Germinal center (tissue), 1 donor: ENCODE data around the gene STOX2.

Experiments
- DNase-seq: peaks from one replicate; pipeline ENCODE4 v3.0.0; 2012; ENCODE audit warnings: mixed read lengths, low spot score

Gene STOX2, protein sequence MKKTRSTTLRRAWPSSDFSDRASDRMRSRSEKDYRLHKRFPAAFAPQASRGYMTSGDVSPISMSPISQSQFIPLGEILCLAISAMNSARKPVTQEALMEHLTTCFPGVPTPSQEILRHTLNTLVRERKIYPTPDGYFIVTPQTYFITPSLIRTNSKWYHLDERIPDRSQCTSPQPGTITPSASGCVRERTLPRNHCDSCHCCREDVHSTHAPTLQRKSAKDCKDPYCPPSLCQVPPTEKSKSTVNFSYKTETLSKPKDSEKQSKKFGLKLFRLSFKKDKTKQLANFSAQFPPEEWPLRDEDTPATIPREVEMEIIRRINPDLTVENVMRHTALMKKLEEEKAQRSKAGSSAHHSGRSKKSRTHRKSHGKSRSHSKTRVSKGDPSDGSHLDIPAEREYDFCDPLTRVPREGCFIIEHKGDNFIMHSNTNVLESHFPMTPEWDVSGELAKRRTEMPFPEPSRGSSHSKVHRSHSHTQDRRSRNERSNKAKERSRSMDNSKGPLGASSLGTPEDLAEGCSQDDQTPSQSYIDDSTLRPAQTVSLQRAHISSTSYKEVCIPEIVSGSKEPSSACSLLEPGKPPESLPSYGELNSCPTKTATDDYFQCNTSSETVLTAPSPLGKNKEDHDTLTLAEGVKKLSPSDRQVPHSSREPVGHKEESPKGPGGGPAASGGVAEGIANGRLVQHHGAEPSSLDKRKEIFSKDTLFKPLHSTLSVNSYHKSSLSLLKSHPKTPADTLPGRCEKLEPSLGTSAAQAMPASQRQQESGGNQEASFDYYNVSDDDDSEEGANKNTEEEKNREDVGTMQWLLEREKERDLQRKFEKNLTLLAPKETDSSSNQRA (N-terminal part only)

DNA sequence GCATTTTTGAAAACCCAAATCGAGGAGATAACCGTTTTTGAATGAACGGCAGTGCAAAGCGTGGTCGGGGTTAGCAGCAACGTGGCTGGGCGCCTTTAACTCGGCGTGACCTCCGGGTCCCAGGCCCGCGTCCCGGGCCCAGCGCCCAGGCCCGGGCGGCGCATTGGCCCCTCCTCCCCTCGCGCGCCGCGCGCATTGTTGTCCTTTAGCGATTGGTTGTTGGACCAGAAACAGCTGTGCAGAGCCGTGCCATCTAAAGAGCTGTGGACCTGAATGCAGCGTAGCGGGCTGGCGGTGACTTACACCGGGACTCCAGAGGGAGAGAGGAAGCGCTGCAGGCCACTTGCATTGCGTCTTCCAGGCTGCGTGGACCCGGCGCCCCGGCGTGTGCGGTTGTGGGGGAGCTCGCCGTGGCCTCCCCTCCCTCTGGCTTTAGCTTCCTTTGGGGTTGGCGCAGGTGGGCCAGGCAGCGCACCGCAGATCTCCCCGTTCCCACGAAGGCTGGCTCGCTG, at the start of gene STOX2:
STOX2 (plus strand) TSS at position 227 of the 512 bp plus-strand sequence. CDS start 1,484 bp downstream, outside the sequence.
- DNase-seq = no peak

DNA sequence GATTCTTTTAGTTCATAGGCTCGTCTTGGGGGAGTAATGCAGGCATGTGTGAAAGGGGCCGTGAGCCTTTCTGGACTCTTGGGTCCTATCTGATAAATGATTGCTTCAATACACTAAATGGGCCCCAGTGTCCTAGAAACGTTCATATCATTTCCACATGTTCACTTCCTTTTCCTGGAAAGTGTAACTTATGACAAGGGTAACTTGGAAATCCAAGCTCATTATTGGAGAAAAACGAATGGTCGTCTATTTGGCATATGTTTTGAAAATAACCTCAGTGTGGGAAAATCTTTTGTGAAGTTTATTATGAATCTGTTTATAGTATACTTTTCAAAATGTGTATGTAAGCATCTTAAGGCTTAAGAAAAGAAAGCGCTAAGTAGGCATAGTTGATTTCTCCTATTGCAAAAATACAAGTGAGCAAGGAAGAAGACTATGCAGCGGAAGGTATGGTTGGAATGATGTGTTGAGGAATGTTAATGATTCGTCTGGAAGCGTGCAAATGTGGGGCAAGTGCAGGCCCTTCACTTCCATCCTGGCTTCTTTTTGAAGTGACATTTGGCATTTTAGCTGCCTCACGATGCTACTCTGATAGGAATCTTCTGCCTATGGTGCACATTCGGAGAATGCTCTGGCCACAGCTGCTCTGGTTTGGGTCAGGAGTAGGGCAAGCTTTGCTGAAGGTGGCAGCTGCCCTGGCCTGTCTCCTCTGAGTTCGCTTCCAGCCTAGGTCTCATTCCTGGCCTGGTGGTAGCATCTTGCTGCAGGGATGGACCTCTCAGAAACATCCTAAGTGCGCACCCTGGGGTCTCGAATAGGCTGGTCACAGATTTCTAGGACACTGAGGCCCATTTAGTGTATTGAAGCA, 49.5 kb upstream of the STOX2 start:
- no peak for DNase-seq

DNA sequence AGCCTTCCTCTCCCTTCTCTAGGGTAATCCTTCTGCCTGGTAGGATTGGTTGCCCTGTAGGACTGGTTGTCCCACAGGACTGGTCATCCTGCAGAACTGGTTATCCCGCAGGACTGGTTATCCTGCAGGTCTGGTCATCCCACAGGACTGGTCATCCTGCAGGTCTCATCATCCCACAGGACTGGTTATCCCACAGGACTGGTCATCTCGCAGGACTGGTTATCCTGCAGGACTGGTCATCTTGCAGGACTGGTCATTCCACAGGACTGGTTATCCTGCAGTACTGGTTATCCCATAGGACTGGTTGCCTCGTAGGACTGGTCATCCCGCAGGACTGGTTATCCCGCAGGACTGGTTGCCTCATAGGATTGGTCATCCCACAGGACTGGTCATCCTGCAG, 48.1 kb upstream of the STOX2 start:
- DNase-seq = no peak

DNA sequence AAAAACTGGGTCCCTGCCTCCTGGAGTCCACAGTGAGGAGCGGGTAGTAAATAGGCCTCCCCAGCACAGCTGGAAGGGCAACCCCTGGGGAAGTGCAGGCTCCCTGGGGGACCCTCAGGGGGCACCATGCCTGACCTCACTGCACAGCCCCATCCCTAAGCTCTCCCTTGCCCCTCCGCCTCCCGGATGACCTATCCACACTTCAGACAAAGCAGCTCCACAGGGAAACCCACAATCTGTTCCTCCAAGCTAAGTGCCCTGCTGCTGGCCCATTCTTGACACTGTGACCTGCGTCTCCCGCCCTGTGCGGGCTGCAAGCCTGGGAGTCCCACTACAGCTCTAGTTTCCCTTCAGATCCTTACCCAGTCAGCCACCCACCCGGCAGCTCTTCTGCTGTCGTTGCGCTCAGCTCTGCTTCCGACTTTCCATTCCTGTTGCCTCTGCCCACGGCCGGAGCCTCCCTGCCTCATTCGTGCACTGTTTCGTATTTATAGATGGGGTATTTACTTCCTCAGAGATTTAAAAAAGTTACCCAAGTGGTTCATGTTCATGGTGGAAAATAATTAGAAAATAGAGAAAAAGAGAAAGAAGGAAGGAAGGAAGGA, 47.0 kb upstream of the STOX2 start:
- DNase-seq = no peak

DNA sequence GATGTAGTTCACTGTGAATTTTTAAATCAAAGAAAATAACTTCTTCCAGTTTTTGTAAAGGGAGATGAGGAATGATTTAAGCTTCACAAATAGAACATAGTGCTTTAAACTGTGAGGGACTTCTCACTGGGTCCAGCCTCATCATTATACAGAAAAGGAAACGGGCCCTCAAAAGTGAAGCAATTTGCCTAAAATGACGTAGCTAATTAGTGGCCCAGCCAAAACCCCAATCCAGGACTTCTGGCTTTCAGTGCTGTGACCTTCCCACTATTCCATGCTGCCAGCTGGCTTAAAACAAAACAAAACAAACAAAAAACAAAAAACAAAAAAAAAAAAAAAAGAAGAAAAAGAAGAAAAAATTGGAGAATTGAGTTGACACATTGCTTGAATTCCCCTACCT, 45.0 kb upstream of the STOX2 start:
- DNase-seq = no peak

DNA sequence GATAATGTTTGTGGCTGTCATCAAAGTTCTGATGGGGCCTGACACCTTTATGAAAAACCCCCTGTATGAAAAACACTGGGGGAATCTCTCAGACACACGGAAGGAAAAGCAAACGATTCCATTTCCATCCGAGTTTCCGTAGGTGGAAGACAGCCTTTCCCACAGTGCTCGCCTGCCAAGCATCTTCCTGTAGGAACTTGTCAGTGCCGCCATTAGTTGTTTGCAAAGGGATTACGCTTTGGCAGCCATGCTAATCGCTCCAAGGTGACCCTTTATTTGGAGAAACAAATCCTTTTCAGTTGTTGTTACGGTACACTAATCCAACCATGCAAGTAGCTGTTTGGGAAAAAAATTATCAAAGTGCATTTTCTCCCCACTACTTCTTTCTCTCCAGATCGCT, 44.4 kb upstream of the STOX2 start:
- no peak for DNase-seq

DNA sequence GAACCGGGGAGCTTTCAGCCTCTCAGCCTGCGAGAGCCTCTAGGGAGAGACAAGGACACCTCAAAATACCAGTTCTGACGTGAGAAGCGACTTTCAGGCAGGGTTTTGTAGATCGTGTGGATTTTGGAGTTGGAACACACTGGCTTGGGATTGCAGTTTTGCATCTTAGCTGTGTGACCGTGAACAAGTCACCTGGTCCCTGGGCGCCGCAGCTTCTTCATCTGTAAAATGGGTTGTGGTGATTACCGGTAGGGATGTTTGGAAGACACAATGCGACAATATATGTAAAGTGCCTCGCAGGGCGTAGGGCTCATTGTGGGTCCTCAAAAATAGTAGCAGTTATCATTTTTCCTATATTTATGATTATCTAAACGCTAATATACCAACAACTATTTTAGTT, 43.7 kb upstream of the STOX2 start:
- no peak for DNase-seq

DNA sequence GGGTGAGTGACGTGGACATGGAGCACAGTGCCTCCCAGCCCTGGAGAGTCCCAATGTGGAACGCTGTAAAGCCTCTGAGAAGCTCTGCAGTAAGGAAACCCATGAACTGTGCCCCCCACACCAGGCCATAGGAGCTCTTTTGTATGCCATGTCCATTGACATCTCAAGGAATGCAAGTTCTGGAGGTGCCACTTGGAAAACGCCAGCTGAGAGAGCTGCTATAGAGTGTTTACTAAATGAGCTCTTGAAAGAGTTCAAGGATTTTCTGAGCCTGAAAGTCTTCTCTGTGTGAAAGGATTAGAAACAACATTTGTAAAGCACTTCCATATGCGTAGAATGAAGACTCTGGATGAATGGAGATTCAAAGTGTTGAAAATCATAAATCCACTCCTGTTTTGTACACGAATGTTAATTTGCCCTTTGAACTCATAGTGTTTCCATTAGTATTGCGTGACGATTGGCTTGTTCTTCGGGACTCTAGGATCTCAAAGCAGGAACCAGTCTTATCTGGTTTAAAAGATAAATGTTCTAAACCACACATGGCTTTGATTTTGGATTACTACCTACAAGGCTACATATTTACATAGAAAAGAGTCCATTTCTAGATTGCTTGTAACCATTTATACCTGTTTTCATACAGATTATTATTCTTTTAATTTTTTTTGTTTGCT, 41.8 kb upstream of the STOX2 start:
- no peak for DNase-seq

DNA sequence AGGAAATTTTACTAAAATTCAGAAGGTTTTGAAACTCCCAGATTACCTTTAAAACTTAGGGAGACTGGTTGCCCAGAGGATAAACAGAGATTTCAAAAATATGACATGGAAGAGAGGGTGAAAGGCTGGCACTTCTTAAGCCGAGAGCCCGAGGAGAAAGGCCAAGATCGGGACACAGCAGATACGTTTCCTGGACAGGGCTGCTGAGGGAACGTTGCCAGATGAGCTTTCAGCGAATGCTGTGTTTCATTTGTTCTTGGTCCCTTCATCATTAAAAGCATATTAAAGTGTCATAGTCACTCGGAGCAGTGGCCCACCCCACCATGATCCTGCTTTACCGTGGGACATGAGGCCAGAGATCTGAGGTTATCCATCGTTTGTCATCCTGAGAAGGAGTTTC, 37.9 kb upstream of the STOX2 start:
- no peak for DNase-seq

DNA sequence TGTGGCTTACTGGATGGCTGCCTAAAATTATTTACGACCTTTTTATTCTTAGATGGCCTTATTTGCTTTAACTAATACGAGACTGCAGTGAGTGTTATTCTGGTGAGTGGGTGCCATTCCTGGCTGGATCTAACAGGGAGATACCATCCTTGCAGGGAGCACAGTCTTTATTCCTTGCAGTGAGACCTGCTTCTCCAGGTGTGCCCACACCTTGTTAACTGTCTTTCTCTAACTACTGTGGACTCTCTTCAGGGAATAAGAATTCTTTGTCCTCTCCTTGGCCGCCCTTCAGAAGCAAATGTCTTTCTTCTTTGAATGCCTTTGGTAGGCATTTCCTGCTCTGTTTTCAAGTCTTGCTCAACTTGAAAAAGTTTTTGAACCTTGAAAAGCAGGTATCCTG, 34.1 kb upstream of the STOX2 start:
- no peak for DNase-seq

DNA sequence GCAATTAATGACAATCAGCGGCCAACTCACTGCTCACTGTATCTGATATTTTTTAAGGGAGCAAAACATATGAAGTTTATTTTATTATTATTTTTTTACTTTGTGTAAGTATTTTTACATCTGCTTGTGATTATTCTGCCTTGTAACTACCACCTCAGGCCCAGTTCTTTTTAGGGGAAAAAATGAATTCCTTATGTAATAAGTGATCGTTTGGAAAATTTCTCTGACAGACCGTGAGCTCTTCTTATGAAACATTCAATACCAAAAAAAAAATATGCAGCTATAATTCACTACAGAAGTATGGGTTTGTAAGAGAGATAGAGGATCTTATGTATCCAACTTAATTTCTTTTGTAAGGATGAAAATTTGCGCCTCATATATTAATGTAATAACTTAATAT, 33.5 kb upstream of the STOX2 start:
- no peak for DNase-seq

DNA sequence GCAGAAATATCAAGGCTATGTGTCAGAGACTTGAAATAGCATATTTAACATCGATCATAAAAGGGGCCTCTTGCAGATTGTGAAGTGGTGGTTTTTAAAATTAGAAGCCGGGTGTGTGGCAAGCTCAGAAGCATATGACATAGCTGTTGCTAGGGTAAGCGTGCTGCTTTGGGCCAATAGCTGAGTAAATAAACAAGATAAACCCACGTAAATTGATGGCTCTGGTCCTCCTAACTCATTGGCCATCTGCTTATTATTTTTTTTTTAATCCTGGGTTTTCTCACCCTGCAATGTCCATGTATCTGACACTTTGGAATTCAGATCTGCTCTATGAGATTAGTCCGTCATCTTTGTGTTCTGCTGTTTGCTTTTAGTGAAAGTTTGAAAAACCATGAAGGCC, 32.6 kb upstream of the STOX2 start:
- no peak for DNase-seq

DNA sequence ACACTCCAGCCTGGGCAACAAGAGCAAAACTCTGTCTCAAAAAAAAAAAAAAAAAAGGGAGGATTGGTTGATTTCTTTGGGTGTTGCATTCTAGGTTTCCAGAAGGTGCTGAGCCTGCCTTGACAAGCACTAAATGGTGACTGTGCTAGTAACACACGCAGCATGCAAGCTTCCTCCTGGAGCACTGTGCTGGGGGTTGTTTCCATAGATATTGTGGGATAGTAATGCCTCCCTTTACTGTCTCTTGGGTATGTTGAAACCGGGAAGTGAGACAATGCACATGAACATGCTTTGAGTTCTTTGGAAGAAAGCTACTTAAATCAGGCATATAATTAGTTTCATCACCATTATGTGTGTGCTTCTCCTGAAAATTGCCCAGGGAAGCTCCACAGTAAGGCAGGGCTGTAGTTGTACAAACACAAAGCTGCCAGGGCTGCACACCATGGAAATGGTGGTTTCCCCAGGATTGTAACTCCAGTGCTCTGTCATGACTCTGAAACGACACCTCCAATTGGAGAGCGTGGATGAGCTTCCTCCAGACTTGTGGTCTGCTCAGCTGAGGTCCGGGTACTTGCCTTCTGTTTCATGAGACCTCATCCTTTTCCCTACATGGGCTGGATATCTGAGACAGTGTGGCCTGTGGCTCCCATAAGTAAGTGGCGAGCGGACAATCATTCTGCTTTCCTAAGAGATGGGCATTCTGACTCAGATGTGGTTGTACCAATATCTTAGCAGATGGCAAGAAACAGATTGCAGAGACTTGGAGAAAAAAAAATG, 31.5 kb upstream of the STOX2 start:
- no peak for DNase-seq

DNA sequence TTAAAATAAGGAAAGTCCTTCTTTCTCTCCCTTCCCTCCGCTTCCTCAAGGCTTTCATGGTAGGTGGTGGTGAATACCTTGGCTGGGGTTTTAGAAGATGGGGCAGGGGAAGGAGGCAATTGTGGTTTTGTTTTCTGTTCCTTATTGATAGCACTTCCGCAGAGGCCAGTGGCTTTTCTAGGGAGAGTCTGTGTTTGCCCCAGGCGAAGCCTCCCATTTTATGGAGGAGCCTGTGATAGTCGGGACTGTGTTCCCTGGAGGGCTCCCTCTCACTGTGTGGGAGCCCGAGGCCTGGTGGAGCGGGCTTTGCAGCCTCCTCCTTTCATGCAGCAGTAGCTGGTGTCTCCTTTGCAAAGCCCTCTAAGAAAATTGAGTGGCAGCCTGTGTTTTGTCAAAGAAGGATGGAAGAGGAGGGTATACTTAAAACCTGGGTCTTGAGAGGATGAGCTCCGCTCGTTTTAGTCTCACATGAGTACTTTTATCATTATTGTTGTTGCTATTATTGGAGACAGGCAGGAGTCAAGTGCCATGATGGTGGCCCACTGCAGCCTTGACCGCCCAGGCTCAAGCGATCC, 29.8 kb upstream of the STOX2 start:
- DNase-seq = no peak

DNA sequence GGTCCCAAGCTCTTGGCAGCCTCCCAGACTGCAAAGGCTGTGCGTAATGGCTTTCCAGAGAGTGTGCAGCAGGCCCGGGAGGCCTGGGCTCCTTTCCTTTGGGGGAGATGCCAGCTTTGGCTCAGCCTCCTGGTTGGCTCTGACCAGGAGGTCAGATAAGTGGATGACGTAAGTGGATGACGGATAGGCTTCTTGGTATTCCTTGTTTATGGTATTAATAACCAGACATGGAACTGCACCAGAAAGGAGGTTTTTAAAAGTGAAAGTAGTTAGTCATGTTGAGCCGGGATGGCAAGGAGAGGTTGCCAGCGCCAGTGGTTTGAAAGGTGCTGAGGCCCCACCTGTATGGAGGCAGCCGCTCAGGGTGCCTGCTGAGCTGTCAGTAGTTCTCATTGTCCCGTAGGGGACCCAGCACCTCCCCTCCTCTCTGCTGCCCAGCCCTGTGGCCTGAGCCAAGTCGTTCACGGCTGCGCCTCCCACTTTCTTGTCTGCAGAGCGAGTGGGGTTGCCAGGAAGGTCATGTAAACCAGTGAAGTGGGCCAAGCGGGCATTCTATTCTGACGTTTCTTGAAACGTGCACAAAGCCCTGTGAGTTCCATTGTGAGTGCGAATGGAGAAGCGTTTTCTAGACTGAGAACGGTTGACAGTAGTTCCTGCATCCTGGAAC, 28.7 kb upstream of the STOX2 start:
- no peak for DNase-seq

DNA sequence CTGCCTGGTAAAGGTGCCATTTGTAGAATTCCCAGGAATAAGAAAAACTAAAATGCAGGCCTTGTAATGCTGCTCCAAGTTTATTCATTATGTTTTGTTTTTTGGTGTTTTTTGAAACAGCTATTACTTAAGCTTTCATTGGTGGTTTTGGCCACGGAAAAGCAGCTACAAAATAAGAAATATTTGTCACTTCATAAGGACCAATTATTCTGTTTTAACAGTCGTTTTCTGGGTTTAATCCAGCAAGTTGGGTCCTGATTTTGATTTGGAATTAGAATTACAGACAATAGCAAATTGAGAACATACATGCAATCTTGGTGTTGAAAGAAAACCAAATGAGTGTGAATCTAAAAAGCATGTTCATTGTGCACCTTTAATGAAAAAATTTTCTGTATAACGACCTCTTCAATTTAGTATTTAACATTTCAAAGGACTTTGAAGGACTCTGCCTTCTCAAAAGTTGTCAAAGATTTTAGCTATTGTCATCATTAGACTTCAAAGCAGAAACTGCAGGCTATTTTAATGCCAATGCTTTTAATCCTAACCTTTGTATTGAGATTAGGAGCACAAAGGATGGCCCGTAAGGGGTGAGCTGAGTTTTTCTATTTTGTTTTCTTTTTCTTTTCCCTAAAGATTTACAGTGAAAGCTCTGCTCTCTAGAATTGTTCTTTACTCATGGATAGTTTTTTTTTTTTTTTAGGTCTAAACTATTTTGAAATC, 26.7 kb upstream of the STOX2 start:
- DNase-seq = no peak

DNA sequence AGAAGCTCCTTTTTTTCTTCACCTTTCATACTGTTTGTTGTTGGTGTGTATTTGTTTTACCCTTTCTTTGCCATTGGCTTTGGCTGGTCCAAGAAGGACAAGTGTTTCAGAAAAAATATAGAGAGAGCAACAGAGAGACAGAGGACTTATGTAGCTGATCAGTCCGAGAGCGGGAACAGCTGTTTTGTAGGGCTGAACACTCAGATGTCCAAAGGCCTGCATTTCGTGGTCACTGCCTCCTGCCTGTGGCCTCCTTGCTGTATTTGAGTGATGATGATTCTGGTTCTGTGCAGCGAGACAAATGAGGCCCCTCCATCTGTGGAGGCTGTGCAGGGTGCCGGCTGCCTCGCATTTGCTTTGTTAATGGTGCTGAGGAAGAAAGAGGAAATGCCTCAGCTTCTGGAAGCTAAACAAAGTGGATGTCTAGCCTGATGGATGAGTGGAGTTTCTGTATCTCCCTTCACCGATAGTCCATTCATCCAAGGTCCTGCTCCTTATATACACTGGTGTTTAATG, 19.8 kb upstream of the STOX2 start:
- no peak for DNase-seq

DNA sequence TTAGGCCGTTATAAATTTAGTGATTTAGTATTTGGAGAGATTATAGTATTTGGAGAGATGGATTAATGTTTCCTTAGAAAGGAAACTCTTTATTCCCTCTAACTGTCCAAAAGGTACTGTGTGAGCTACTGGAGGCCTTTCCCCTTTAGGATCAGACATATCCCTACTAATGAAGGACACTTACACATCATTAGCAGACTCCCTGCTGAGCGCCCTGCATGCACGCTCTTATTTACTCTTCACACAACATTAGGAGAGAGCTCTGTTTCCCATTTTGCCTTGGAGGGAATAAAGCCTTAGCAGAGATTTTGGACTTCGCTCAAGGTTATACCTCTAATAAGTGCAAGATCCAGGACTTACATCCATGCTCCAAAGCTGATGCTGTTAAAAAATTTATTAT, 17.8 kb upstream of the STOX2 start:
- no peak for DNase-seq

DNA sequence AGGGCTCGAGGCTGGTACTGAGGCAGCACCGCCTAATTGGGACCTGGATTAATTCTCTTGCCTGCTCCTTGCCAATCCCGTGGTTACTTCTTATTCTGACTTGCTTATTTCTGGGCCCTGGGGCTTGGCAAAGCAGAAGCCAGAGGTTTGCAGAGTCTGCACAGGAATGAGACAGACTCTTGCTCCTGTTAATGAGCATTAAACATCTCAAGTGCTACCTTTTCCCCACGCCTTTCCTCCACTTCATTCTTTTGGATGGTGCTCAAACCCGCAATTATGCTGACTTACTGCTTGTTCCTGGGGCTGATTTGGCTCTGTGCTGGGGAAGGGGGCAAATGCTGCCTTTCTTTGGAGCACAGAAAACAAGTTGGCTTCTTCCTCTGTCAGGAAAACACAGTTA, 16.5 kb upstream of the STOX2 start:
- no peak for DNase-seq
